ENCODE measurements around the gene ADORA2A. TPM values are rescaled to one million over a fixed set of nuclear protein-coding genes. Genes with fewer than 3 reads are reported as not detected.

Gene ADORA2A
- total RNA-seq, 1 donor from 2014 or later: 2.7 TPM

DNA sequence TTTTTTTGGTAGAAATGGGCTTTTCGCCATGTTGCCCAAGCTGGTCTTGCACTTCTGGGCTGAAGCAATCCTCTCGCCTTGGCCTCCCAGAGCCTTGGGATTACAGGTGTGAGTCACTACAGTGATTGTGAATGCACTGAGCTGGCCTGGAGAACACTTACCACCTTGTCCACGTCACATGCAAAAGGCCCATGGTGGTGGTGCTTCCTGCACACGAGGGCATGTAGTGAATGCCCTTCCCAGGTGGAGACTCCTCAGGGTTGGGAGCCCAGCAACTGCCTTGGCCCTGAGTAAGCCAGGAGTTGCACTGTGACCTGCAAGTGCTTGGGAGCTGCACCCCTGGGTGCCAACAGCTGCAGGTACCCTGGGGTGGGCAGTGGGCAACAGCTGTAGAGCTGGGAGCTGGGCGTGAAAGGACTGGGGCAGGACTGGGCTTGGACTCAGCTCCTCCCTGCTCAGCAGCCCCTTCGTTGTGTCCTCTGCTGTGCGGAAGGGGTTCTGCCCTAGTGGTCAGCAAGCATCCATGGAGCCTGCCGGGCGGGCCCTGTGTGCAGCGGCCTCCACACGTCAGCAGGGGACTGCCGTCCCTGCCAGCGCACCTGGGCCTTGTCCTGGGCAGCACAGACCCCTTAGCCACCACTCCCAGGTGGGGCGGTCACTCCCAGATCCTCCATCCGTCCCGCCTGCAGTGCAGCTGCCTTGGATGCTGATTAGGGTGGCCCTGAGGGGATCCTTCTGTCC, 9.3 kb upstream of the ADORA2A start:
- no peak for DNase-seq (ENCODE audit: low read depth in 2 of 2)

DNA sequence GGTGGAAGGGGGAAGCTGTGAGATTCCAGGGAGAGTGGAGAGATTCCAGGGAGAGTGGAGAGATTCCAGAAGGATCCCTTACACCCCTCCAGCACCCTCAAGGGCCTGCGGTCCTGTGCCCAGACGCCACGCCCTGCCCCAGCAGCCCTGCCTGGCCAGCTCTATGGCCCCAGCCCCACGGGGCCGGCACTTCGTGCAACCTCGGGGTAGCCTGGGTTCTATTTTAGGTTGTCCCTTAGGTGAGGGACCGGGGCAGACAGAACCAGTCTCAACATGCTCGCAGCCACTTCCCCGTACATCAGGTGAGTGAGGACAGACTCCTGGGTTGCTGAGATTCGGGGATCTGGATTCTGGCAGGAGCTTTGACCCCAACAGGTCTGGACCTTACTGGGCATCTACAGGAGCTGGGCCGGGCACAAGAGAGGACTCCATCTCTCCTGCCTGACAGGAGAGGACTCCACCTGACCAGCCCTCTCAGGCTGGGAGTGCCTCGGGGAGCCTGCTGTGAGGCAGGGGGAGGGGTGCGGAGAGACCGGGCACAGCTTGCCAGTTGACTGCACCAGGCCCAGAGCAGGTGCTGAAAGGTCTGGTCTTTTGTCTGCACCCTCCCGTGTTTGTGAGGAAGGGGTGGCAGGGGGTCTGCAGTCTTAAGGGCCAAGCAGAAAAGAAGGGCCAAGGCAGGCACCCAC, 8.5 kb upstream of the ADORA2A start:
- DNase-seq (ENCODE audit: low read depth in 2 of 2): no peak

DNA sequence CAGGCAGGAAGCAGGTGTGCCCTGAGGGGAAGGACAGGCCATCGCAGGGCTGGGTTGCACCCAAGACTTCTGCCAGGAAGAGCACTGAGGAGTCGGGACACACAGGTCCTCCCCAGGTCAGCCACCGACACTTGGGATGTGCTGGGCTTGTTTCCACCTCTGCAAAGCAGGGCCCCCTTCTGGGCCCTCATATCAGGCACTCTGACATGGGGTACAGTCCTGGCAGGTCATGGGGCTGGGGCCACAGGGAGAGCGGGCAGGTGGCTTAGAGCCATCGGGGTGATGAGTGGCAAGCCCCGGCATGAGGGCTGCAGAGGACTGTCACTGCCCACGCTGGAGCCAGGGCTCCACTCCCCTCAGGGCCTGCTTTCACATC, 7.9 kb upstream of the ADORA2A start:
- DNase-seq (ENCODE audit: low read depth in 2 of 2): no peak

DNA sequence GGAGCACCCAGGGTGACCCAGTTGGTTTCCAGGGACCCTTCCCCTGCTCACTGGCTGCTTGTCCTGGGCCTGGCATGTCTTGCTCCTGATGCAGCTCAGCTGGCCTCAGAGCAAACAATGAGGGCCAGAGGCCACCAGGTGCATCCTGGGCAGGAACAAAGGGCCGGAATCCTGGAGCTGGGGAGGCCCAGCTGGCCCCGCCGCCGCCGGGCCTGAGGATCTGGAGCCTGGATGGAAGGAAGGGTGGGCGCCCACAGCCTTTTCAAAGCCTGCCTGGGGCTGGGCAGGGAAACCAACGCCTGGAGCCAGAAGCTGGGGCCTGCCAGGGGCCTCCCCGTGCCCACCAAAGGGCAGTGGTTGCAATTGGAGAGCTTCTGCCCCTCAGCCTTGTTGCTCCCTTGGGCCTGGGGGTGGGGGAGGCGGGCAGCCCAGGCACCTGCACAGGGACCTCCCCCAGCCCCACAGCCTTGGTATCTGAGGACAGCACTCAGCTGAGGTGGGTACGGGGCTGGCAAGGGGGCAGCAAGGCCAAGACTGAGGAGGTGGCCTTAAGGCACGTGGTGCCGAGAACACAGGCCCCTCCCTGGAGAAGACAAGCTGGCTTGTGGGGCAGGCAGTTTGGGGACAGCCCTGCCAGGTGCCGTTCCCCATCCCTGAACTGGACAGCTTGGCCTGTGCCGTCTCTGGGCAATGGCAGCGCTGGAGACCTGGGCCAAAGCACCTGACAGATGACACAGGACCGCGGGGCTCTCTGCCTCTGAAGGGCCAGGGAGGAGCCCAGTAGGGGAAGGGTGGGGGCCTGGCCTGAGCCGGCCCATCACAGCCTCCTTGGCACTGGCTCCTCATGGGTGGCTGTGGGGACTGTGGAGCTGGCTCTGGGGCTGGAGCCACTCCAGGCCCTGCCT, 7.1 kb upstream of the ADORA2A start:
- peak; percentile 66 to 93 for DNase-seq (ENCODE audit: low read depth in 2 of 2)

DNA sequence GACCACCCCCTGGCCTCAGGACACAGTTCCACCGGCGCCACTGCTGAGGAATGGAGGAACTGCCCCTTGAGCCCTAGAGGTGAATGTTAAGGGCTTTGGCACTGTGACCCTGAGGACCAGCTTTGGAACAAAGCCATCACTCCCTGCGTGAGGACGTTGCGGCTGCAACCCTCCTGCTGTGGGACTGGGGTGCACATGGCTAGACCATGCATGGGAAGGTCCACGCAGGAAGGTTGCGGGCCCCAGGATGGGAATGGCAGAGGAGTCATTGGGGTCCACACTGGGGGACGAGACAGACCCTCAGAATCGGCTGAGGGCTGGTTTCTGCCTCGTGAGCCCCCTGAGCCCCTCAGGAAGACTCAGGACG, 6.4 kb upstream of the ADORA2A start:
- DNase-seq (ENCODE audit: low read depth in 2 of 2): no peak

DNA sequence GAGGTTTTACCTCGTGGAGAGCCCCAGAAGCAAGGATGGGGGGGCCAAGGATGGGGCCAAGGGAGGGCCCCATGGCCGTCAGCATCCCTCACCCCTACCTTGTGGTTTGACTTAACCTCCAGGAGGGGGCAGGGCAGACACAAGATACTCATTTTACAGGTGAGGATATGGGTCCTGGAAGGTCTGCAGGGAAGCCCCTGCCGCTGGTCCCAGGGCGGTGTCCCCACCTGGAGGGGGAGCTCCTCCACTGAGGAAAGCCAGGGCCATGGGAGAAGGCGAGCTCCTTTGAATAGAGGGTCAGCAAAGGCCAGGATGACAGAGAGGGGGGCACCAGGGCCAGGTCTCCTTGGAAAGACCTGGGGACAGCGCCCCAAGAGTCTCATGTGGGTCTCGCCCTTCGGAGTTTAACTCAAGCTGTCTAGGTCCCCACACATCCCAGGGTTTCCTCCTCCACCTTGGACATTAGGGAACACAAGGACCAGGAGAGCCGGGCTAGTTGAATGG, 5.9 kb upstream of the ADORA2A start:
- DNase-seq (ENCODE audit: low read depth in 2 of 2): no peak

DNA sequence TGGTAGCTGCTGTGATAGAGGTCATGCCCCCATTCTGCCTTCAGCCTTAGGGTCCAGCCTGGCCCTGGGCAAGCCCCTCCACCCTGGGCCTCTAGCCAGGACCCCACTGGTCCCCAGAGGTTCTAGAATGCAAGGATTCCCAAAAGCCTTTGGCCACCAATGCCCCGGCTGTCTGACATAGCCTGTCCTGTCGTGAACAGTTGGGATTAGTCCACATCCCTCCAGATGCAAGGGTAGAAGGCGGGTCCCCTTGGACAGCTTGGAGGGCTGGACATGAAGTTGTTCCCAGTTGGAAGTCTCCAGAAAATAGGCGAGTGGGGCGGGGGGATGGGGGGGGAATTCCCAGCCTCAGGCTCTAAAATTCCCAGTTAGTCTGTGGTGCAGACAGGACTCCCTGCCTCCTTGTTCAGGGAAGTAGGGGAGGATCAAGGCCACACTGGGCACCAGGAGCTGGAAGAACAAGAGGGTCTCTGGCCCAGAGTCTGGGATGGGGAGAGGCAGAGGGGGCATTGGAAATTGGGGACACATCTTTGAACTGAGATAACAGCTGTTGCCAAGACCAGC, 5.2 kb upstream of the ADORA2A start:
- no peak for DNase-seq (ENCODE audit: low read depth in 2 of 2)

DNA sequence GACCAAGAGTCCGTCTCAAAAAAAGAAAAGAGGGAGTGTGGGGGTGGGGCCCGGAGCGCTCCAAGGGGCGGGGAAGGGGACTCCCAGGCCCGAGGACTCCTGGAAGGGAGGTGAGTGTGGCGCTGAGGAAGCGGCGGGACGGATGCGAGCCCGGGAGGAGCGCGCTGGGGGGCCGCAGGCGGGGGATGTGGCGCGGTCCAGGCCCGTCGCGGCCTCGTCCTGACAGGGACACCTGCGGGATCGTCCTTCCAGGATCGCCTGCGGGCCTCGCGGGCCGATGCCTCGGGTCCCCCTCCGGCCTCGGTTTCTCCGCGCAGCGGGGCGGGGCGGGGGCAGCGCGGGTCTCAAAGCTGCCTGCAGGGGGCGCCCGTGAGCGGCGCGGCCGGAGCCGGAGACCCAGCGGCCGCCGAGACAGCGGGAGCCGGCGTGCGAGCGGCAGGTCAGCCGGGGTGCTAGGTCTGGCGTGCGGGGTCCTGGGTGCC, 3.8 kb upstream of the ADORA2A start:
- DNase-seq (ENCODE audit: low read depth in 2 of 2): no peak

DNA sequence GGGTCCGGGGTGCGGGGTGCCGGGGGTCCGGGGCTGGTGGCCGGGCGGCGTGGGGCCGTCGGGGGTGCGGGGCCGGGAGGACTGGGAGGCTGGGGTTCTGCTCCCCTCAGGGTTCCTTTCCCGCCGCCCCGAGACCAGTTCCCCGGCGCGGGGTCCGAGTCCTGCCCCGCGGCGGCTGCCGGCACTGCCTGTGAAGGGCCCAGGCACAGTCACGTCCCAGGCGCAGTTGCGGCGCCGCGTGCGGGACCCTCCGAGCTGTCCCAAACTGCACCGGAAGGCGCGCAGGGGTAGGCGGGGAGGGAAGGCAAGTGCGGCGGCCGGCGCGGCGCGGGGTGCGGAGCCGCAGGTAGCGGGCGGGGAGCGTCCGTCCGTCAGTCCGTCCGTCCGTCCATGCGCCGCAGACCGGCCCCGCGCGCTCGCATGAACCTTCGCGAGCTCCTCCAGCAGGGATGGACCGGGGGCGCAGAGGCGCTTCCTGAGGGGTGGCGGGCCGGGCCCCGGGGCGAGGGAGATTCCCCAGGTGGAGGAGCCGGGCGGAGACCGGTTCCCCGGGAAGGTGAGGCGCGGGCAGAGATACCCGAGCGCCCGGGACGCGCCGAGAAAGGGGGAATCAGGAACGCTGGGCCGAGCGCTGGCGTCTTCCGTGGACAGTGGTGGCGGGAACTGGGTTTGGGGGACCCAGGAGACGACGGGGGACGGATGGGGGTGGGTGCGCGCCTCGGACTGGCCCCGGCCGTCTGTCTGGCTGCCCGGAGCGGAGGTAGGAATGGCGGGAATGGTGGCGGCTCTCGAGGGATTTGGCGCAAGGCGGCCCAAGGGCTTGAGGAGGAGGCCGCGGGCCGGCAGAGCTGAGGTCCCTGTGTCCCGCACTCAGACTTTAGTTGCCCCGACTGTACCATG, 3.1 kb upstream of the ADORA2A start:
- DNase-seq (ENCODE audit: low read depth in 2 of 2): no peak

DNA sequence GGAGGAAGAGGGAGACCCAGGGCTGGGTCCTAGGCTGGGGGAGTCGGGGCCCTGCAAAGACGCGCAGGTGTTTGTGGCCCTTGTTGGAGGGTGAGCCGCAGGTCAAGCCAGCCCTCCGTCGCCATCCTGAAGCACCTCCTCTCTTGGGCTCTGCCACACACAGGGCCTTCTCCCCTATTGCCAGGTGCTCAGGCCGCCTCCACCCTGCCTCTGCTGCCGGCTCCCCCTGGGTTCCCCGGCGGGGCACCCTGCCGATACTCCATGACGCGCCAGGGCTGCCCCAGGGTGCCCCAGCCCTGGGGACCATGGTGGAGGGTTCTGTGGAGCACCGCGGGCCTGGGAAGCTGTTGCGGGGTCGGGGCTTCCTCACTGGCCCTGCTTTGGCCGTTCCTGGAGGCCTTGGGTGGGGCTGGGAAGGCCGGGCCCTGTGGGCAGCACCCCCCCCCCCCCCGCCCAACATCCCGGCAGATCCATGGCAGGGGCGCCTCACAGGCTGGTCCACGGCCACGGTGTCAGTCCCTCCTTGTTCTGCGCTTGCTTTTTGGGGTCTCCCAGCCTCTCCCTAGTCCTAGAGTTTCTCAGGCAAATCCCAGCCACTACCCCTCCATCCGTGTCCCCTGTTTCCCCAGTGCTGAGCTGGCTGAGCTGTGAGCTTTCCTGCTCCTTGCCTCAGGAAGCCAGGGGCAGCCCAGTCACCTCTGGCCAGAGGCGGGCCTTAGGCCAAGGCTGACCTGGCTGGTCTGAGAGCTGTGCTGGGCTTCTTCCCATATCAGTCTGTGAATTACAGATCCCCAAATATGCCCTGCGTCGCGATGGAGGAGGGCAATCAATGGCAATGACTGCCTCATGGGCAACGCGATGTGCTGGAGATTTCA, 2.3 kb upstream of the ADORA2A start:
- DNase-seq (ENCODE audit: low read depth in 2 of 2): no peak

DNA sequence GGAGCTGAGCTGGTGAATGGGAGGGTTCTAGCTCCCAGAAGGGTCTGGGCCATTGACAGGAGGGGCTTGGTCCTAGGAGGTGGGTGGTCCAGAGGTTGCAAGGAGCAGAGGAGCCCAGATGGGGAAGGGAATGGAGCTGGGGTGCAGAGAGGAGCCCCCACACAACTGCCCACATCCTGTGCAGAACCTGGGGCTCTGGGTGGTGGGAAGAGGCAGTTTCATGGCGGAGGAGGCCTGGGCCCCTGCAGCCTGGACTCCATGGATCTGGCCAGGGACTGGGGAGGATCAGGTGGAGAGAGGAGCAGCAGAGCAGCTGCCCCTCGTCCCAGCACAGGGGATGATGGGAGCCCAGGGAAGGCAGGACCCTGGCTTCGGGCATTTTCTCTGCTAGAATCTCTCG, 963 bp upstream of the ADORA2A start:
- no peak for DNase-seq (ENCODE audit: low read depth in 2 of 2)

DNA sequence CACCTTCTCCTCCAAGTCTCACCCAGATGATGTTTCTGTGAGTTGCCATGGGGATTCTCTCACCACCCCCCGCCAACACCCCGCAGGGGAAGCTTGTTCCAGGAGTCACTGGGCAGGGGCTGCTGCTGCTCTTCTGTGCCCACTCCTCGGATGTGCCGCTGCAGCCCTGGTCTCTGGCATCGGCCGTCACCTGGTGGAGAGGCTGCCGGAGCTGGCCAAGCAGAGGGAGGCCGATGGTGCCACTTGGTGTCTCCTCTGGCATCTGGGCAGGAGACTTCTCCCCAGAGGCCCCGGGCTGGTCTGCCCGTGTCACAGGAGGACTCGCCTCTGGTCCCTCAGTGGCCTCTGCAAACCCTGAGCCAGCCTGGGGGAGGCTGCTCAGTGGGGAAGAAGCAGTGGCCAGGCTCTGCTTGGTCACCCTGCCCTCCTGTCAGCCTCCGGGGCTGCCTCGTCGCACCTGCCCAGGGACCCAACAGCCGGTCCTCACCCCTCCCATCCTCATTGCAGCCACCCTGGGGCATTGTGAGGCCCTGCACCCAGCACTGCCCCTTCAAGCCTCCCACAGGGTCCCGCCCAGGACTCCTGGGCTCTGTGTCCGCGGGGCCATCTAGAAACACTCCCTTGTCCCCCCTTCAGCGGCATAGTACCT, 424 bp upstream of the ADORA2A start:
- no peak for DNase-seq (ENCODE audit: low read depth in 2 of 2)

DNA sequence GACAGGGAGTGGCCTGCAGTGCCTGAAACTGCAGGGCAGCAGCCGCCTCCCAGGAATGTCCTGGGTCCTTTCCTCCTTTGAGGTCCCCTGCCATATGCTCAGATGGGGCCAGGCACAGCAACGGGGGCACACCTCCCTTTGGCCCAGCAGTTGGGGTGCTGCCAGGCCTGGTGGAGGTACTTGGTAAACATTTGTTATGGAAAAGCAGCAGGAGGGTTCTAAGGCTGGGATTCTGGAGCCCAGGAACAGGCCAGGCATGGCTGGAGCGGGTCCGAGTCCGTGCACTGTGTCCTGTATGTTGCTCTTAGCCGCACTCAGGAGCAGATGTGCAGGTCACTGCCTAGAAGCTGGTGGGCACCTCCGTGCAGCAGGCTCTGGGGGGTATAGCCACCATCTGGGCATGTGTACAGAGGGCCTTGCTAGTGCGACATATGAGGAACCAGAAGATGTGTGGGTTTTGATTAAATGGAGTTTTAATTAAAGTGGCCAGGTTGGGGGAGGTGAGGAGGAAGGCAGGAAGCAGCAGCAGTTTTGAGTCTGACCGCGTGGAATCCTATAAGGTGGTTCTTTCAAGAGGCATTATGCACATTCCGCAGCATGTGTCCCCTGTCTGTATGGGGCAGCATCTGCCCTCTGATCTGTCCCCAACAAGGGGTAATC, 1.5 kb downstream of the ADORA2A start:
- no peak for DNase-seq (ENCODE audit: low read depth in 2 of 2)

DNA sequence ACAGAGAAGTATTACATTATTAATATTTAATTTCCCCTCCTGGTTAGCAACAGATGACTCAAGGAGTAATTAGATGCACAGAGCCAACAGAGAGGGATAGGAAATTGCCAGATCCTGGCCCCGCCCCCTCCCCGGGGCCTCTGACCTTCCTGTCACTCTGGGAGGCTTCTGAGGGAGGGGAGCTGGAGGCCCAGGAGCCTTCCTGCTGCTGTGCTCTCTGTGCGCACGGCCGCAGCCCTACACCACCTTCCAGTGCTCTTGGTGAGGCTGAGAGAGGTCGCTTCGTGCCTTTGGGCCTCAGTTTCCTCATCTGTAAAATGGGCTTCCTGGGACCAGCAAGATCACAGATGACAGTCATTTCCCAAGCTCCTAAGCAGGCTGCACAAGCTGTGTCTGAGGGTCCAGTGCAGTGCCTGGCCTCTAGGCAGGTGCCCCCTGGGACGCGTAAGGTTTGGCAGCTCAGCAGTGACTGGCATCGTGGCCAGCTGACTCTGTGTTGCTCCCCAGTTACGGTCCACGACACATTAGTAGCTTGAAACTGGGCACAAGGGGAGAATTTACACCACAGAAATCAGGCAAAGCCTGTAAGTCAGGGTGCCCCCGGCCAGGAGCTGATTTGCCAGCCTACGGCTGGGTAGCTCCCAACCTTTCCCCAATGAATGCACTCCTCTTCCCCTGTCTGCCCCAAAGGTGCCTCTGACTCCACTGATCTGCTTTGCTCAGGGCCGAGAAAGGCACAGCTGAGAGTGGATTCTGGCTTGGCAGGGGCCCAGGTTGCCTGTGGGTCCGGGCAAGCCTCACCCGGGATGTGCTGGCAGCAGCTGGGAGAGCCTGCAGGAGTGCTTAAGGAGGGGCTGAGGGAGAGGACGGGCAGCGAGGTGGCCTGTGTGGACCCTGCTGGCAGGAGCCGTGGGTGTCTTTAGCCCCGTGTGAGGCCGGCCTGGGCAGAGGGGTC, 2.3 kb downstream of the ADORA2A start:
- DNase-seq (ENCODE audit: low read depth in 2 of 2): no peak

DNA sequence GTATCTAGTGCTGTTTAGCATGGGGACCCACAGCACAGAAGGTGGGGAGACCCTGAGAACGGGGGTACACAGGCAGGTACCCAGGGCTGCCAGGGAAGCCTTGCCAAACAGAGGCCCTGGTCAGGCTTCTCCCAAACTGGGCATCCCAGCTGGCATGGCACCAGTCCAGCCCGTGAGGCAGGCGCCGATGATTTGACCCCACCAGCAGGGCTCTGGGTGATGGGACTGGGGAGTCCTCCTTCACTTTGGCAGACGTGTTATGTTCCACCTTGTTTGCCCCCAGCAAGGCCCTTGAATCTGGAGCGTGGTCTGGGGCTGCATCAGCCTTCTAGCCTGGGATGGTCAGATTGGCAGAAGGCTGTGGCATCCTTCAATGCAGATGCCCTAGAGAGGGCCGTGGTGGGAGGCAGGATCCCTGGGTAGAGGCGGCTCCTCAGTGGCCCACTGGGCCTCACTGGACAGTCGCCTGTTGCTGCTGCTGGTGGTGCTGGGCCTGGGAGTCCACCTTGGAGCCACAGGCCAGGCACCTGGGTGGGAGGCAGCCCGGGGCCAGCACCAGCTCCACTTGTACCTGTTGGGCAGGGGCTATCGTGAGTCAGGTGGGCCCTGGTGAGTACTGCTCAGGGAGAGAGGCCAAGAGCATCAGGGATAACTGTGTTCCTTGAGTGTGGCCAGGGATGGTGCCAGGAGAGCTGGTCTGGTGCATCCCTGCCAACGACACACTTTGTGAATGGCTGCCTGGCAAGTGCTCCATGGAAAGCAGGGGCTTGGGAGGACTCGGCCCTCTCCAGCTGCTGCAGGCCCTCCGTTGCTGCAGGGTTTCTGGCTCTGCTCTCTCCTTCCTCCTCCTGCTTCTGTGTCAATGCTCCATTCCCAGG, 3.3 kb downstream of the ADORA2A start:
- DNase-seq (ENCODE audit: low read depth in 2 of 2): no peak

DNA sequence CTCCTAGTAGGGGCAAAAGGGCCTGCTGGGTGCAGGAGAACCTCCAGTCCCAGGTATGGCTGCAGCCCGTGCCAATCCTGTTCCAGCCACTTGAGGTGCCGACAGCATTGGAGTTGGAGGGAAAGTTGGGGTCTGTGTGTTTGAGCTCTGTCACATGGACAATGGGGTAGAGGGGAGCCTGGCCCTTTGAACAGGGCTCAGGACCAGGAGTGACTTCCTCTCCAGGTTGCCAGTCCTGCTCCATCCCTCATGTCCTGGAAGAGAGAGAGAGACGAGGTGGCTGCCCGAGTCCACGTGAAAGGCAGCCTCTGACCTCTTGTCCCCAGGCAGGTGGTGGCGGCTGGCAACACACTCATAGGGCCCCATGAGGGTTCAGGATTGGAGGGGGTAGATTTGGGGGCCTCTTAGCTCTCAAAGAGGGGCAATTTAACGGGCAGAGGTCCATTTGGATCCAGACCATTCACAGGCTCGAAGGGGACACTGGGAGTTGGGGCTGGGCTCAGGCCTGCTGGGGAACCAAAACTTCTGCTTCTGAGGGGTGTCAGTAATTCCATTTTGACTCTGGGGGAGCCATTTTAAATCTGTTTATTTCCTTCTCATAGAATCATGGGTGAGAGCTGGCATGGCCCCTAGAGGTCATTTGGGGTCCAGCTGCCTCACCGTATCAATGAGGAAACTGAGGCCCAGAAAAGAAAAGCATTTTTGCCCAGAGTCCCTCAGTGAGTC, 4.1 kb downstream of the ADORA2A start:
- DNase-seq (ENCODE audit: low read depth in 2 of 2): no peak
